ENCODE data around the gene HBM.
"Not testable (repeated sequence)": the region's sequence is repeated elsewhere in the genome, so short reads cannot be mapped to it uniquely, and the experiment has no call there.

DNA sequence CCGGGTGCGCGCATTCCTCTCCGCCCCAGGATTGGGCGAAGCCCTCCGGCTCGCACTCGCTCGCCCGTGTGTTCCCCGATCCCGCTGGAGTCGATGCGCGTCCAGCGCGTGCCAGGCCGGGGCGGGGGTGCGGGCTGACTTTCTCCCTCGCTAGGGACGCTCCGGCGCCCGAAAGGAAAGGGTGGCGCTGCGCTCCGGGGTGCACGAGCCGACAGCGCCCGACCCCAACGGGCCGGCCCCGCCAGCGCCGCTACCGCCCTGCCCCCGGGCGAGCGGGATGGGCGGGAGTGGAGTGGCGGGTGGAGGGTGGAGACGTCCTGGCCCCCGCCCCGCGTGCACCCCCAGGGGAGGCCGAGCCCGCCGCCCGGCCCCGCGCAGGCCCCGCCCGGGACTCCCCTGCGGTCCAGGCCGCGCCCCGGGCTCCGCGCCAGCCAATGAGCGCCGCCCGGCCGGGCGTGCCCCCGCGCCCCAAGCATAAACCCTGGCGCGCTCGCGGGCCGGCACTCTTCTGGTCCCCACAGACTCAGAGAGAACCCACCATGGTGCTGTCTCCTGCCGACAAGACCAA is 6.7 kb downstream of the HBM start, which contains the start of gene HBA2:
- TF ChIP-seq CTCF (IDR thresholded peaks at IDR 0.05; ENCODE audit: low read depth, low read length); EZH2phosphoT487 (IDR thresholded peaks at IDR 0.05; ENCODE audit: low read depth): not testable (repeated sequence)

Measured in OCI-LY3 (cell line).